IMR-90 (cell line): ENCODE results near the gene MCTP1. TPM values are rescaled to one million over a fixed set of nuclear protein-coding genes. Genes with fewer than 3 reads are reported as not detected.

Experiments
- ATAC-seq: fragments of 200-7000 bp; cut with Tn5 transposase; 2 replicates; pipeline ENCODE4 v1.9.1; 2020; ENCODE audit warnings: low read depth, mild to moderate bottlenecking, moderate library complexity
- BruUV-seq: library from RNA; stranded (reverse); fragments of 400-500 nt; replicated peaks from 2 replicates; lab custom pipeline; 2021; lab: Mats Ljungman, UMichigan
- CTCF ChIA-PET: fragments of 300-600 bp; formaldehyde crosslinking; extraction: SDS; loops from one replicate; lab custom pipeline; 2021; ENCODE audit warnings: antibody characterized with exemption; lab: Yijun Ruan, JAX
- POLR2A ChIA-PET: fragments of 300-600 bp; sonication (Branson Sonifier 250); formaldehyde crosslinking; loops from one replicate; lab custom pipeline; 2022; ENCODE audit warnings: antibody characterized with exemption; ENCODE audit not compliant: unreplicated experiment; lab: Charles Lee
- DNase-seq: peaks from one replicate; pipeline ENCODE4 v3.0.0; 2013
- H2AFZ ChIP-seq: replicated peaks from 2 replicates; pipeline ENCODE3; 2013; ENCODE audit warnings: low read length, mild to moderate bottlenecking; ENCODE audit not compliant: poor library complexity
- H2AK5ac ChIP-seq: 2 replicates; pipeline ENCODE4 v1.6.1; 2013; ENCODE audit warnings: low read depth, low read length, inconsistent platforms
- H2AK9ac ChIP-seq: replicated peaks from 2 replicates; pipeline ENCODE3; 2013; ENCODE audit warnings: mild to moderate bottlenecking, low read depth, low read length, moderate library complexity; ENCODE audit not compliant: poor library complexity
- H2BK120ac ChIP-seq: 2 replicates; pipeline ENCODE4 v1.6.1; 2013; ENCODE audit warnings: low read depth, low read length, inconsistent platforms
- H2BK15ac ChIP-seq: 3 replicates; pipeline ENCODE4 v1.6.1; 2013; ENCODE audit warnings: low read depth, low read length, inconsistent platforms
- H2BK20ac ChIP-seq: 2 replicates; pipeline ENCODE4 v1.6.1; 2013; ENCODE audit warnings: low read depth, mild to moderate bottlenecking, inconsistent platforms, low read length, moderate library complexity
- H2BK5ac ChIP-seq: 2 replicates; pipeline ENCODE4 v1.6.1; 2013; ENCODE audit warnings: mild to moderate bottlenecking, low read depth, low read length, inconsistent platforms; ENCODE audit not compliant: poor library complexity, severe bottlenecking
- H3K14ac ChIP-seq: replicated peaks from 2 replicates; pipeline ENCODE4 v1.6.1; 2013; ENCODE audit warnings: low read depth, low read length, inconsistent platforms
- H3K18ac ChIP-seq: 2 replicates; pipeline ENCODE4 v1.6.1; 2013; ENCODE audit warnings: low read depth, low read length, control low read depth
- H3K23ac ChIP-seq: 2 replicates; pipeline ENCODE4 v1.6.1; 2013; ENCODE audit warnings: low read depth, low read length, inconsistent platforms
- H3K27ac ChIP-seq: 2 replicates; pipeline ENCODE4 v1.5.1; 2013; ENCODE audit warnings: mild to moderate bottlenecking, control low read depth, low read length; ENCODE audit not compliant: insufficient read depth
- H3K27me3 ChIP-seq: 2 replicates; pipeline ENCODE4 v1.6.1; 2013; ENCODE audit warnings: low read length; ENCODE audit not compliant: control insufficient read depth, insufficient read depth
- H3K36me3 ChIP-seq: 2 replicates; pipeline ENCODE4 v1.6.1; 2013; ENCODE audit warnings: low read length, mixed read lengths; ENCODE audit not compliant: control insufficient read depth, insufficient read depth
- H3K4ac ChIP-seq: 2 replicates; pipeline ENCODE4 v1.6.1; 2013; ENCODE audit warnings: low read depth, low read length, inconsistent platforms
- H3K4me1 ChIP-seq: 2 replicates; pipeline ENCODE4 v1.6.1; 2013; ENCODE audit warnings: low read length, mixed read lengths; ENCODE audit not compliant: control insufficient read depth, insufficient read depth
- H3K4me2 ChIP-seq: 2 replicates; pipeline ENCODE4 v1.6.1; 2013; ENCODE audit warnings: low read depth, mild to moderate bottlenecking, control low read depth, low read length, moderate library complexity
- H3K4me3 ChIP-seq: 2 replicates; pipeline ENCODE4 v1.5.1; 2013; ENCODE audit warnings: low read depth, mild to moderate bottlenecking, control low read depth, low read length, moderate library complexity; ENCODE audit not compliant: insufficient read depth
- H3K56ac ChIP-seq: 2 replicates; pipeline ENCODE4 v1.6.1; 2013; ENCODE audit warnings: low read length, inconsistent platforms; ENCODE audit not compliant: insufficient read depth; ENCODE audit errors: extremely low read depth
- H3K79me1 ChIP-seq, 2 experiments: 2 replicates each; pipeline ENCODE4 v1.6.1; 2013; ENCODE audit warnings: low read length in 2 of 2, inconsistent platforms in 1 of 2, low read depth in 1 of 2
- H3K9ac ChIP-seq: 2 replicates; pipeline ENCODE4 v1.6.1; 2013; ENCODE audit warnings: low read depth, low read length, control low read depth
- H3K9me1 ChIP-seq: 2 replicates; pipeline ENCODE4 v1.6.1; 2013; ENCODE audit warnings: low read length, inconsistent platforms; ENCODE audit not compliant: insufficient read depth
- H3K9me3 ChIP-seq: 2 replicates; pipeline ENCODE4 v1.6.1; 2013; ENCODE audit warnings: low read length; ENCODE audit not compliant: control insufficient read depth, insufficient read depth
- H4K20me1 ChIP-seq: 2 replicates; pipeline ENCODE4 v1.6.1; 2013; ENCODE audit warnings: low read length, inconsistent platforms; ENCODE audit not compliant: insufficient read depth
- H4K5ac ChIP-seq: 2 replicates; pipeline ENCODE4 v1.6.1; 2013; ENCODE audit warnings: mild to moderate bottlenecking, low read depth, low read length, control low read depth
- H4K8ac ChIP-seq, 2 experiments: 2 replicates each; pipeline ENCODE4 v1.6.1; 2013; ENCODE audit warnings: low read depth in 2 of 2, low read length in 2 of 2, control low read depth in 1 of 2, inconsistent platforms in 1 of 2
- H4K91ac ChIP-seq: 2 replicates; pipeline ENCODE4 v1.6.1; 2013; ENCODE audit warnings: low read depth, low read length, inconsistent platforms; ENCODE audit not compliant: insufficient read depth
- BHLHE40 ChIP-seq: fragments of 150-350 bp; IDR thresholded peaks from 2 replicates; pipeline ENCODE4 v1.6.1; 2016; ENCODE audit warnings: mild to moderate bottlenecking, low read depth, low read length
- CEBPB ChIP-seq: IDR thresholded peaks from 2 replicates; pipeline ENCODE4 v1.6.1; 2012; ENCODE audit warnings: low read depth, low read length, improper control_type of control experiment
- CHD1 ChIP-seq: IDR thresholded peaks from 2 replicates; pipeline ENCODE4 v1.6.1; 2012; ENCODE audit warnings: low read depth, low read length, improper control_type of control experiment
- CTCF ChIP-seq: conservative IDR thresholded peaks from 2 replicates; pipeline ENCODE4 v1.5.1; 2012; ENCODE audit warnings: mild to moderate bottlenecking, low read depth, low read length, improper control_type of control experiment
- ELK1 ChIP-seq: fragments of 150-350 bp; IDR thresholded peaks from 2 replicates; pipeline ENCODE4 v1.6.1; 2016; ENCODE audit warnings: low read depth, mild to moderate bottlenecking, low read length, moderate library complexity, borderline replicate concordance
- FOS ChIP-seq: fragments of 150-350 bp; IDR thresholded peaks from 2 replicates; pipeline ENCODE4 v1.6.1; 2016; ENCODE audit warnings: low read depth, low read length
- MXI1 ChIP-seq: IDR thresholded peaks from 2 replicates; pipeline ENCODE4 v1.6.1; 2012; ENCODE audit warnings: low read depth, mild to moderate bottlenecking, low read length, moderate library complexity, borderline replicate concordance
- POLR2A ChIP-seq: IDR thresholded peaks from 2 replicates; pipeline ENCODE4 v1.6.1; 2012; ENCODE audit warnings: mild to moderate bottlenecking, low read depth, low read length
- RCOR1 ChIP-seq: IDR thresholded peaks from 2 replicates; pipeline ENCODE4 v1.6.1; 2012; ENCODE audit warnings: mild to moderate bottlenecking, low read length, improper control_type of control experiment; ENCODE audit not compliant: insufficient replicate concordance
- SMC3 ChIP-seq: fragments of 150-350 bp; IDR thresholded peaks from 2 replicates; pipeline ENCODE4 v1.6.1; 2016; ENCODE audit warnings: low read depth, mild to moderate bottlenecking, antibody characterized with exemption, low read length, moderate library complexity
- WGBS, 2 experiments: methylation state at CpG; one replicate each; pipeline versions ENCODE4 v1.1.5 to v1.1.7; 2013; ENCODE audit warnings: missing lambda C conversion rate in 2 of 2; ENCODE audit not compliant: insufficient read length in 1 of 2; ENCODE audit errors: extremely low coverage in 2 of 2; 5-methylcytosine and 5-hydroxymethylcytosine counted together
- dilution Hi-C: fragments of 300-500 bp; cut with HindIII; formaldehyde crosslinking; loops from one replicate; pipeline ENCODE4 v1.14.3; 2018; ENCODE audit warnings: low sequenced_read_pairs; ENCODE audit not compliant: unreplicated experiment
- in situ Hi-C: fragments of 300-500 bp; cut with MboI; formaldehyde crosslinking; loops from 3 replicates; pipeline ENCODE4 v1.14.3; 2019; ENCODE audit warnings: low sequenced_read_pairs, inconsistent platforms, mixed read lengths
- intact Hi-C: fragments of 100-400 bp; cut with micrococcal nuclease; formaldehyde crosslinking; loops from 2 replicates; pipeline ENCODE4 v1.10.0; 2022
- polyA plus RNA-seq, 3 experiments: library from polyadenylated mRNA; depleted of rRNA; stranded (reverse); fragments of >200 nt; gene quantifications; 2 replicates each; pipeline ENCODE4 v1.2.3, GENCODE V29; 2012; ENCODE audit warnings: low replicate concordance in 1 of 3
- total RNA-seq: library from RNA; depleted of rRNA; stranded (reverse); fragments of >200 nt; gene quantifications from 2 replicates; pipeline ENCODE4 v1.2.3, GENCODE V29; 2012

The MCTP1 gene
- total and polyA plus RNA-seq, 2 of the 4 experiments (the other 2 are of a cell fraction), result 0.21 TPM; not detected in 1

GRCh38 chr5:95284572-95285408 lies at the start of gene MCTP1 (continued):
- TF ChIP-seq CTCF, result no peak
- no peak for TF ChIP-seq POLR2A
- no peak for TF ChIP-seq FOS
- TF ChIP-seq MXI1, result no peak

GRCh38 chr5:95332158-95332557 lies 47.3 kb upstream of the MCTP1 start:
- dilution Hi-C loops, result no loop called here
- no peak overlapping the region for H3K4me2 ChIP-seq
- CTCF ChIA-PET, result no interaction called here
- H4K5ac ChIP-seq, result no peak overlapping the region
- no peaks in the 10 kb centered on the region for H3K27me3 ChIP-seq
- no peaks in the 10 kb centered on the region for H3K36me3 ChIP-seq
- in situ Hi-C loops, result no loop called here
- H3K14ac ChIP-seq, result no peak overlapping the region
- H2AK5ac ChIP-seq, result no peak overlapping the region
- H2BK20ac ChIP-seq, result no peak overlapping the region
- no TSS peak for BruUV-seq
- no peaks in the 10 kb centered on the region for H3K9me3 ChIP-seq
- no peak overlapping the region for H3K27ac ChIP-seq
- H4K20me1 ChIP-seq, result no peaks in the 10 kb centered on the region
- no peak overlapping the region for H3K18ac ChIP-seq
- H3K9me1 ChIP-seq, result no peaks in the 10 kb centered on the region
- TF ChIP-seq BHLHE40 (no peak), SMC3 (no peak), FOS (no peak), RCOR1 (no peak), CHD1 (no peak), CEBPB (no peak), ELK1 (no peak)
- no peak overlapping the region for H3K56ac ChIP-seq
- H3K4me1 ChIP-seq, result no peaks in the 10 kb centered on the region
- no peak overlapping the region for H2BK5ac ChIP-seq
- H3K4ac ChIP-seq, result no peak overlapping the region
- no peak for ATAC-seq
- no peaks in the 10 kb centered on the region for H3K79me1 ChIP-seq
- no peak overlapping the region for H2BK15ac ChIP-seq
- no peak overlapping the region for H3K4me3 ChIP-seq
- H3K9ac ChIP-seq, result no peak overlapping the region
- H4K91ac ChIP-seq, result no peak overlapping the region
- no peak overlapping the region for H2AFZ ChIP-seq
- H2AK9ac ChIP-seq, result no peak overlapping the region
- intact Hi-C loops, result no loop called here
- POLR2A ChIA-PET, result no interaction called here
- H3K23ac ChIP-seq, result no peak overlapping the region
- no CpG with 5 or more reads among the region's 3 CpGs for WGBS, 2 experiments
- DNase-seq, result no peak
- no peak overlapping the region for H2BK120ac ChIP-seq
- no peak overlapping the region for H4K8ac ChIP-seq
